Left cardiac atrium (tissue), 4 donors: ENCODE results near the gene WDFY2. TPM values are rescaled to one million over a fixed set of nuclear protein-coding genes. Genes with fewer than 3 reads are reported as not detected.
A peak's percentile ranks its signal among the peaks of the same experiment; 100 is the strongest.
"Not testable (repeated sequence)": the region's sequence is repeated elsewhere in the genome, so short reads cannot be mapped to it uniquely, and the experiment has no call there.

Experiments used
- ATAC-seq, 2 donors: fragments of 200-7000 bp; cut with Tn5 transposase; one replicate each; pipeline ENCODE4 v1.9.1; 2020; ENCODE audit warnings: mild to moderate bottlenecking in 2 of 2, moderate library complexity in 2 of 2
- DNase-seq: peaks from one replicate; pipeline ENCODE4 v3.0.0-alpha.2; 2020
- intact Hi-C, 2 donors: fragments of 100-400 bp; cut with DNase I; formaldehyde crosslinking; loops; one replicate each; pipeline versions ENCODE4 v1.14.1 to v1.15.1; 2022 to 2023
- total RNA-seq, 2 donors: library from RNA; stranded (reverse); fragmentation: NEBNext Ultra II Directional; extraction: Animal tissue kit (Norgen Biotek cat#: 25700); gene quantifications; one replicate each; pipeline ENCODE4 v1.2.1, GENCODE V29; 2021
- donor health status: DM: no; HTN: yes; CAD: no.
- donor health status: DM: no; HTN: yes; CAD: no; lungs with severe emphysema.
- donor health status: DM: yes; HTN: yes; CAD: no.
- donor health status: Dilated cardiomyopathy.

WDFY2 gene
- total RNA-seq, 2 donors from 2014 or later: 5.4 to 7.2 TPM

- ATAC-seq, DNase-seq, intact Hi-C loops: not testable (repeated sequence)
Measured at GRCh38 chr13:51591938-51592337, 7.7 kb downstream of the WDFY2 start.

GRCh38 chr13:51594432-51594831 lies 10.2 kb downstream of the WDFY2 start:
- ATAC-seq (no peak), DNase-seq (no peak)
- intact Hi-C loops: no loop called here

GRCh38 chr13:51595416-51595815 lies 11.2 kb downstream of the WDFY2 start:
- ATAC-seq (no peak), DNase-seq (no peak)
- intact Hi-C loops: no loop called here

- intact Hi-C loops: no loop called here
- DNase-seq: no peak
- ATAC-seq: no peak
Measured at GRCh38 chr13:51596541-51596940, 12.3 kb downstream of the WDFY2 start.

- no peak for DNase-seq
- intact Hi-C loops: no loop called here
- ATAC-seq: no peak
Measured at GRCh38 chr13:51599444-51600176, 15.3 kb downstream of the WDFY2 start.

DNA sequence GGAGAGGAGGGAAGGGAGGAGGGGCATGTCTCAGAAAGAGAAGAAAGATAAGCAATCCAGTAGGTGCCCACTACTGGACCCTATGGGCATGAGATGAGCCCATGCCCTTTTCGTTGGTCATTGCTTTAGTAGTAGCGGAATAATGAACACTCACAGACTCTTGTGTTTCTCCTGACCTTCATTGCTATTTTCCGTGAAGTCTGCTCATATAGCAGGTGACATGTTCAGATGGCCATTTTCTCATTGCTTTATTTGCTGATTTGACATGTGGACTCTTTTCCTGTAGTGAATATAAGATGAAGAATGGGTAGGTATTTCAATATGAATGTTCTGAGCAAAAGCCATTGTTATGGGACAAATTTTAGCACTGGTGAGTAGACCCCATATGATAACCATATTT lies 16.4 kb downstream of the WDFY2 start:
- ATAC-seq (no peak), DNase-seq (no peak)
- intact Hi-C loops: no loop called here

DNA sequence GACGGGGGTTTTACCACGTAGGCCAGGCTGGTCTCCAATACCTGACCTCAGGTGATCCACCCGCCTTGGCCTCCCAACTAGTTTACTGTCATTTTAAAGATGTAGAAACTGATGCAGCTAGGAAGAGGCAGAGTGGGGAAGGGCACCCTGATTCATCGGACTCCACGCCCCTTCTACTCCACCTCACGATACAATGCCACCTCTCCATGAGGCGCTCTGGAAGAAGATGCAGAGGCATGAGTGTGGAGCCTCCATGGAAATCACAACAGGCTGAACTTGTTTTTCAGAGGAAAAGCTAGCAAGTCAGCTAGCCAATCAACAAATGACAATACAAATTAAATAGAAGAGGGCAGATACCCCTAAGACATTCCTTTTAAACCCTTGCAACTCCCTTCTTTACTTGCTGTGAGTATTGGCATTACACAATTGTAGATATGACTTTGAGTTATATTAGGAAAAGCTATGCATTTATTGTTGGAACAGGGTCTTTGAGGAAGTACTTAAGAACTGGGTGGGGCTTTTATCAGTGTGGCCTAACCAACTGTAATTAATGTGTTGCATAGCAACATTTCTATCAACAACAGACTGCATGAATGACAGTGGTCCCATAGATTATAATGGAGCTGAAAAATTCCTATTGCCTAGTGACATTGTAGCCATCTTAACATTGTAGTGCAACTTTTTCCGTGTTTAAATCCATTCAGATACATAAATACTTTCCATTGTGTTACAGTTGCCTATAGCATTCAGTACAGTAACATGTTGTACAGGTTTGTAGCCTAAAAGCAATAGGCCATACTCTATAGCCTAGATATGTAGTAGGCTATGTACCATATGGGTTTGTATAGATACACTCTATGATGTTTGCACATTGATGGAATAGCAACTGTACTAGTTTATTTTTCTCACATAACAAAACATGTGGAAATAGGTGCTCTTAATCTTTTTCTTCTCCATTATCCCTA lies 17.6 kb downstream of the WDFY2 start:
- ATAC-seq: no peak
- DNase-seq: no peak
- intact Hi-C loops: no loop called here

- ATAC-seq (no peak), DNase-seq (no peak)
- intact Hi-C loops: no loop called here
Measured at GRCh38 chr13:51603716-51604115, 19.5 kb downstream of the WDFY2 start.

DNA sequence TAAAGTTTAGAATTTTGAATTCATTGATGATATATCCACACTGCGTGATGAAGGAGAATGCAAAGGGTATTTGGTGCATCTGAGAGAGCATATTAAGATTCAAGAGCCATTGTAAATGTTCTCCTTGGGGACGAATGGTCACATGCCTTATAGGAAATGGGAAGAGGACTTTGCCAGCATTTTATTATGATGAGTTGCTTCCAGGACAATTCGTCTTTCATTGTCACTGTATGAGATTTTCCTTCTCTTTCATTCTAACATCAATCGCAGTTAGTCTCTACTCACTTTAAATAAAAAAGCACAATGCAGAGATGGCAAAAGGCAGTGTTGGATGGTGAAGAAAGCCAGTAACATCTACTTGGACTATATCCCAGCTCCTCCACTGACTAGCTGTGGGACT lies 21.4 kb downstream of the WDFY2 start:
- DNase-seq: no peak
- ATAC-seq: no peak
- intact Hi-C loops: no loop called here

DNA sequence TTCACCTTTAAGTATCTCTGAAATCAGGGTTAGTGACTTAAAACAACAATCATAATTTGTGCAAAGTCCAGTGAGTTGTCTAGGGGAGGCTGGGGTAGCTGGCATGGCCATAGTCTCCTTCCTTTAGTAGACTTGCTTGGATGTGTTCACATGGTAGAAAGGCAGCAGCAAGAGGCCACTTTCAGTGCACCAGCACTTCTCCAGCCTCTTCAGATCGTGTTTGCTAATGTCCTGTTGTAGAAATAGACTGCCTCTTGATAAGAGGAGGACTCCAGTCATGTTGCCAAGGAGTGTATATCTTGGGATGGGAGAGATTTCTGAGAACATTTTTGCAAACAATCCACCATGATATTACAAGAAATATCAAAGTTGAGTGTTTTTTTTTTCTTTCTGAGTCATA lies 22.9 kb downstream of the WDFY2 start:
- intact Hi-C loops: no loop called here
- no peak for DNase-seq
- ATAC-seq: no peak

DNA sequence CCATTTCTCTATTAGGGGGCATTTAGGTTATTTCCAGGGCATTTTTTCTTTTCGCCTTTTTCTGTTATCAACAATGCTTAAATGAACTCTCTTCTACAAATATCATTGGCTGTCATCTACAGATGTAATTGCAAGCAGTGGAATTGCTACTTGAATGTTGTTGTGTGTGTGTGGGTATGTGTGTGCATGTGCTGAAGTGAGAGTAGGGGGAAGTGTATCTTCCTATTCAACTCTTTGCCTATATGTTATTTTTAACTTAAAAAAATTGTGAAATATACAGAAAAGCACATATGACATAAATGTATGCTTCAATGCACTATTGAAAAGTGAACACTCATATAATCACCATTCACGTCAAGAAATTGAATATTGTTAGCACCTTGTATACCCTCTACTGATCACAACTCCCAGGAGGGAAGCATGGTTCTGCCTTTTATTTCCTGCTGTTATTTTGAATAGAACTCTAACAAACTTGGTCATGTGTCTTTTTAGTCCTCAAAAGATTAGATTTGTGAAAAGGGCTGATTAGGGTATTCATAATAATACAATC lies 24.7 kb downstream of the WDFY2 start:
- no peak for ATAC-seq
- intact Hi-C loops: no loop called here
- DNase-seq: no peak

DNA sequence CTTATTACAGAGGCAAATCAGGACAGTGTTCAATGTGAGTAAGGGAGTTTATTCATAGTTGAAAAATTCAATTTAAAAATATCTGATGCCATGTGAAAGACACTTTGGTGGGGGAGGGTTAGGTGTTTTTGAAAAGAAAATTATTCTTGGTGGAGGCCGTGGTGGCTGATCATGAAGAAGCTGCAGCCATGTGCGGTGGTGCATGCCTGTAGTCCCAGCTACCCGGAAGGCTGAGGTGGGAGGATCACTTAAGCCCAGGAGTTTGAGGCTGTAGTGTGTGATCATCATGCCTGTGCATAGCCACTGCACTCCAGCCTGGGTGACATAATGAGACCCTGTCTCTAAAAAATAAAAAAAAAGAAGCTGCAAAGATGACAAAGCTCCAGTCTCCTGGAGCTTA lies 28.6 kb downstream of the WDFY2 start:
- intact Hi-C loops: no loop called here
- DNase-seq: no peak
- no peak for ATAC-seq

DNA sequence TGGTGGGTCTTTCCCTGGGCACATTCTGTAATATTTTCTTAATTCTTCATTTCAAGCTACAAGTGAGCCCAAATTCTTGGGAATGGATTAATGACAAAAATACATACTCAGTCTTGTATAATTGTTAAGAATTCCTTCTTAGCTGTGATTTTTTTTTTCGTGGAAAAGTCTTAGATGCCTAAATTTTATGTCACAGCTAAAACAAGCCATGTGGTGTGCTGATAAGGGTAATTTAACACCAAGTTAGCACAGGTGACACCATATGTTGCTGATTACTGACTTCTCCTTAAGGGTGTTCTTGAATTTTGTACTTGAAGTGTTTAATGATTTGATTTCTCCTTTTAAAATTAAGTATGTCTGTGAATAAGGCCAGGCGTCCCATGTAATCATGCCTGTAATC lies 29.3 kb downstream of the WDFY2 start:
- intact Hi-C loops: no loop called here
- DNase-seq: no peak
- ATAC-seq: no peak

DNA sequence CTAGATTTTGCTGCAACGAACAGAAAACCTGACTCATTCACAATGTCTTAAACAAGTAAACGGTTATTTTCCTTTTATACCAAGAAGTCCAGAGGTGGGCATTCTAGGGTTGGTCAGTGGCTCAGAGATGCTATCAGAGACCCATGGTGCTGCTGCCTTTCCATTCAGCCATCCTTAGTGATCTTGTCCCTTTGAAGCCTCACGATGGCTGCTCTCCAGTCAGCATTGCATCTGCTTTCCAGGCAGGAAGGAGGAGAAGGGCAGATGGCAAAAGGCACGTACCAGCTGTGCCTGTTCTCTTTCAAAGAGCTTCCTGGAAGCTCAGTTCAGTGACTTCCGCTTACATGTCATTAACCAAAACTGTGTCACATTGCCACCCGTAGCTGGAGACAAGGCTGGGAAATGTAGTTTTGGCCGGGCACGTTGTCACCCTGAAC lies 30.1 kb downstream of the WDFY2 start:
- intact Hi-C loops: no loop called here
- DNase-seq (peak; percentile 43), ATAC-seq (peak; percentile 63 to 76)

DNA sequence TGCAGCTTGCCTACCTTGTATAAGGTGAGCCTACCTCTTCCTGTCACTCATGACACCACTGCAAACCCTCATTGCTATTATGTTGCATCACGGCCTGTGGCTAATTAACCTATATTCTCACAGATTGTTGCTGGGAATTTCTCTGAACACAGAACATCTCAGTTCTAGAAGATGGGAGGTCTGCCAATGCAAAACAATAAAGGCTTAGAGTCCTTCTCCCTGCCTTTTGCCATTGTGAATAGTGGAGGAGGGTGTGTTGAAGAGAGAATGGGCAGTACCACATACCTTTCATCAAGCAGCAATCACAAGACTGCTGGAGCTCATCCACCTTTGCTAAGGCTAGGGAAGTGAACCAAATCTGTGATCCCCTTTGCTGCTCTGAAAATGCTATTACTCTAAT lies 34.4 kb downstream of the WDFY2 start:
- DNase-seq (no peak), ATAC-seq (peak; percentile 58 to 75)
- intact Hi-C loops: no loop called here

- DNase-seq: no peak
- intact Hi-C loops: loop anchor here in 1 of 2 donors (10.0 kb wide), 1 partner anchor 105 kb away; no protein-coding TSS in a partner anchor
- peak in 1 of 2 donors; percentile 80 for ATAC-seq
Measured at GRCh38 chr13:51619614-51620013, 35.4 kb downstream of the WDFY2 start.

DNA sequence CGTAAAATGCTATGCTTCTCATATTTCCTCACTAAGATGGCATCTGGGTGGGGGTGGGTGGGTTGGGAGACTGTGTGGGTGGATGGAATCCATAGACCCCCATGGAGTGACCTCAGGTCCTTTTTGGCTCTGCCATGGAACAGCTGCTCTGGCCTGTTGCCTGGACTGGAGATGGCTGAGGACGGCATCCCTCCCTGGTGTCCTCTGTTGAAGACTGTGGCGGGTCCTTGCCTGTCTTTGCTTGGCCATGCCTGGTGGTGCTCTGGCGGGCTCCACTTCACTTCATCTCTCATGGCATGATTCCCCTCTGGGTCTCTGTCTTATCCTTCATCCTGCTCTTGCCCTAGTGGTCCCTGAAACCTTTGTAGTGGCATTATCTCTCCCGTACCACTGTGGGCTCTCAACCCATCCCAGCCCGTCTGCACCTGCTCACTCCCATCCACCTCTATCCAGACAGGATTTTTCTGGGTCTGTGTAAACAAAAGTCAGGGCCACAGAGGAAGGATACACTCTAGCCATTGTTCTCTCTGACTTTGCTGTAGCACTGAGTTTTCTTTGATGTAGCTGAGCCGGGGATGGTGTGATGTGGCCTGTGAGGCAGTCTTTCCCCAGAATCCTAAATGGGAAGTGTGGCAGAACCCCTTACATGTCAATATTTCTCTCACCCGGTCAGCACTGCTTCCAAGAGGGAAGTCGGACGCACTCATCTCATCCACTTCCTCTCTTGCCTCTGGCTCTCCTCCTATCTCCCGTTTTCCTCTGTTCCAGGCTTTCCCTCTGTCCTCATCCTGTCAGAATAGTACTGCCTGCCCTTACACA lies 36.1 kb downstream of the WDFY2 start:
- ATAC-seq: peak; percentile 13 to 65
- intact Hi-C loops: loop anchor here in 1 of 2 donors (10.0 kb wide), 1 partner anchor 104 kb away; no protein-coding TSS in a partner anchor
- peak; percentile 55 for DNase-seq

DNA sequence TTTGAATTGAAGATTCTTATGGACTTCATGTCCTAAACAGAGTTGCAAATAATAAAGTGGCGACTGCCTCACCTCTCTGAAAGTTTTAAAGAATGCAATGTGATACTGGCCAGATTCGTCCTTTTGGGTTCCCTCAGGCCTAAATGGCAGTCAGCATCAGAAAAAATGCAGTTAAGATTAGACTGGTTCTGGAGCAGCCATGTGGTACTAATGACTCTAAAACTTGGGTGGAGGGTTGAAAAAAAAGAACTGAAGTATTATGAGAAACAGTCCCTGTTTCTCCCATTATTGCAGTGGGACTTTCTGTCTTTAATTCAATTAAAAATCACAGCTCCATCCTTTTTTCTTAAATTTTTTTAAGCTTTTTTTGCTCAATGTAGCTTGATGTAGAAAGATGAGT lies 37.3 kb downstream of the WDFY2 start:
- intact Hi-C loops: loop anchor here in 1 of 2 donors (10.0 kb wide), 1 partner anchor 103 kb away; no protein-coding TSS in a partner anchor
- DNase-seq (no peak), ATAC-seq (no peak)

DNA sequence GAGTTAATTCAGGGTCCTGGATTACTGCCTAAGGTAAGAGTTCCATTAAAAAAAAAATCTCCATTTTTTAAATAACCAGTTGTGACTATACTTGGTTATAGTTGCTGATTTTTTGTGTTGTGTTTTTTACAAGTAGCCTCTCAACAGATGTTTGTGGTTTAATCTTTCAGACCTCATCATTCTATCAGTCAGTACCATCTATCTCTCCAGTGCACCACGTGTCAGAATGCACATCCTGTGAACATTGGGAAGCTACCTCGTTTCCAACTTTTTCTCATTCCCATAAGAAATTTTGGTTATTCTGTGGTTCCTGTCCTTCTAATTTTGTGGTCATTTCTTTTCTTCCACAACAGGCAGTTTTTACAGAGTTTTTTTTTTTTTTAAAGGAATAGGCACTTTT lies 39.2 kb downstream of the WDFY2 start:
- no peak for DNase-seq
- ATAC-seq: no peak
- intact Hi-C loops: loop anchor here in 1 of 2 donors (10.0 kb wide), 1 partner anchor 101 kb away; no protein-coding TSS in a partner anchor
